Hindlimb muscle (tissue), 1 donor: ENCODE measurements around the gene PRR35. TPM values are rescaled to one million over a fixed set of nuclear protein-coding genes. Genes with fewer than 3 reads are reported as not detected.

ENCODE experiments used
- DNase-seq: peaks from one replicate; pipeline ENCODE4 v3.0.0-alpha.2; 2013
- polyA plus RNA-seq: library from polyadenylated mRNA; unstranded; fragments of 120-200 nt; gene quantifications from one replicate; pipeline ENCODE4 v1.2.1, GENCODE V29; 2013; ENCODE audit not compliant: insufficient read length

The PRR35 gene
- polyA plus RNA-seq, 1 donor: 0.14 TPM

GRCh38 chr16:528111-529011 lies 31.8 kb upstream of the PRR35 start:
- DNase-seq: no peak

DNA sequence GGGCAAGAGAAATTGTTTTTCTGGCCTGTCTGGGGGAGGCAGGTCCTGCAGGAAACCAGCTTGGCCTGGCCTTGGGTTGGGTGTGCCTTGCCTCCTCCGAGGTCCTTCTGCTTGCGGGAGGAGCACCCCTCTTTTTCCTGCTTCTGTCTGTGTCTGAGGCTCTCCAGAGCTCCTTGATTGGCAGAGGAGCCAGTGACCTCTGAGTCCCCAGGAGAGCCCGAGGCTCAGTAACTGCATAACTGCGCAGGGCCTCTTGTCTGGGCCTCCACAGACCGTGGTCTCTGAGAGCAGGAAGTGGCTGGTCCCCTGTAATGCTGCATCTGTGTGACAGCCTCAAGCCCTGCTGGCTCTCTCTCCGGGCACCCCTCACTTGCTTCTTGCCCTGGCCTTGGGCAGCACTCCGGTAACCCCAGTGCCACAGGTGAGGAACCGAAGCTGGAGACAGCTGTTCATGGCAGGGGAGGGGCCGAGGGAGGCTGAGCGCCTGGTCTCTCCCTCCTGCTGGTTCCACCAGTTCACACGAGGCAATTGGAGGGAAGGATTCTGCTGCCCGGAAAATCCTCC lies 31.1 kb upstream of the PRR35 start:
- no peak for DNase-seq

- no peak for DNase-seq
Observed at GRCh38 chr16:530111-530817, 29.9 kb upstream of the PRR35 start.

- DNase-seq: no peak
Observed at GRCh38 chr16:531494-532125, 28.6 kb upstream of the PRR35 start.

GRCh38 chr16:533391-534123 lies 26.6 kb upstream of the PRR35 start:
- DNase-seq: no peak

GRCh38 chr16:534135-534534 lies 26.1 kb upstream of the PRR35 start:
- no peak for DNase-seq

- DNase-seq: no peak
Observed at GRCh38 chr16:534856-535445, 25.2 kb upstream of the PRR35 start.

DNA sequence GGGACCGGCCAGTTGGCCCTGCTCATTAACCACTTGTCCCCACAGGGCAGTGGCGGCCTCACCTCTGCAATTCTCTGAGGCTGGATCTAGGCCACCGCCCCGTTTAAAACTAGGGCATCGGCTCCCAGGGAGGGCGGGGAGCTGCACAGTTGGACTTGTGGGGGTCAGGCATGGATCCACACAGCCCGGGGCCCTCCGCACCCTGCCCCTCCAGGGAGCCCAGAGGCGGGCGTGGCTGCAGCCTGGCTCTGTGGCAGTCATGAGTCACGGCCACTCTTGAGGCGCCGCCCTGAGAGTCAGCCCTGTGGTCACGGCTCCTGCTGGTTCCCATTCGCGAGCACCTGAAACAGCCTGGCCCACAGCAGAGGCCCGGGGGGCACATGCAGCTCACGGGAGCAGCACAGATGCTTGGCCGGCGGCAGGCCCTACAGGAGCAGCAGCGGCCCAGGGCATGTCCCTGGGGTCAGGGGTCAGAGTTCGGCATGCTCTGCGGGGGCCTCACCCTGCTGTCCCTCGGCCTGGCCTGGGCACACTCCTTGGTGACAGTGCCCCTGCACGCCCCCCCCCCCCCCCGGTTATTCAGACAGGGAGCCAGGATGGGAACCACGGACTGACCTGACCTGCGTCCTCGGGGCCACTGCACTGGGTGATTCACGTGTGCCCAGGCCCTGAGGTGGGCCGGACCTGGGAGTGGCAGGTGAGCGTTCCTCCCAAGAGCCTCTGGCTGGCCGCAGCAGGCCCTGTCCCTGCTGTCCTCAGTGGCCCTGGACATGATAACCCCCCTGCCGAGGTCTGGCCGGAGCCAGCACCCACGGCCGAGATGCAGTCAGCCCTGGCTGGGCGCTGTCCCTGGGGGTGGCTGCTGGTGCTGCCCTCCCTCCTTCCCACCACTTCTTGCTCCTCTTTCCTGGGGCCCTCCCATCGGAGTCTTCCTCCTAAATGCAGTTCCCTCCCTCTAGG lies 24.5 kb upstream of the PRR35 start:
- DNase-seq: no peak

DNA sequence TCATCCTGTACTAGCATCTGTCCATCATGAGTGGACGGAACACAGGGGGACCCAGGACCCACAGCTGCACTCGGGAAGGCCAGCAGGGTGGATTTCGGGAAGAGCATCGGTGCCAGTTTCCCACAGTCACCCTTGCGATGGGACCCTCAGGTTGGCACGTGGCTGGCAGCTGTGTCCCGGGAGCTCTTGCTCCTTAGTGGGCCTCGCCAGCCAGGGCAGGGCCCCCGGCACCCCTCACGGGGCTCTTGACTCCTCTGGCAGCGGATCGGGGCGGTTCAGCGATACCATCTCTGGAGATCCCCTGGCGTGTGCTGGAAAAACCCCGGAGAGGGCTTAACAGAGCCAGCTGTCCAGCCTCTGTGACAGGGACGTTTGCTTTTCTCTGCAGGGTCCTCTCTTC lies 23.4 kb upstream of the PRR35 start:
- DNase-seq: no peak

- DNase-seq: no peak
Observed at GRCh38 chr16:537415-538335, 22.5 kb upstream of the PRR35 start.

GRCh38 chr16:539901-540530 lies 20.2 kb upstream of the PRR35 start:
- DNase-seq: no peak

- no peak for DNase-seq
Observed at GRCh38 chr16:540645-541340, 19.4 kb upstream of the PRR35 start.

GRCh38 chr16:543301-544164 lies 16.7 kb upstream of the PRR35 start:
- no peak for DNase-seq

DNA sequence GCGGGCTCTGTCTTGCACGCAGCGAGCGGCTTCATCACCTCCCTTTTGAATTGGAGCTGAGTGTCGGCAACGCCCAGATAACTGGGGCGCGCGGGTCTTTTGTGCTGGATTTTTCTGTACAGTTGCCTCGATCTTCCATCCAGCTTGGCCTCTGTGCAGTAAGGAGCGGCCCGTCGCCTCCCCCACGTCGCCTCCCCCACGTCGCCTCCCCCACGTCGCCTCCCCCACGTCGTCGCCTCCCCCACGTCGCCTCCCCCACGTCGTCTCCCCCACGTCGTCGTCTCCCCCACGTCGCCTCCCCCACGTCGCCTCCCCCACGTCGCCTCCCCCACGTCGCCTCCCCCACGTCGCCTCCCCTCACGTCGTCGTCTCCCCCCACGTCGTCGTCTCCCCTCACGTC lies 15.7 kb upstream of the PRR35 start:
- DNase-seq: no peak

DNA sequence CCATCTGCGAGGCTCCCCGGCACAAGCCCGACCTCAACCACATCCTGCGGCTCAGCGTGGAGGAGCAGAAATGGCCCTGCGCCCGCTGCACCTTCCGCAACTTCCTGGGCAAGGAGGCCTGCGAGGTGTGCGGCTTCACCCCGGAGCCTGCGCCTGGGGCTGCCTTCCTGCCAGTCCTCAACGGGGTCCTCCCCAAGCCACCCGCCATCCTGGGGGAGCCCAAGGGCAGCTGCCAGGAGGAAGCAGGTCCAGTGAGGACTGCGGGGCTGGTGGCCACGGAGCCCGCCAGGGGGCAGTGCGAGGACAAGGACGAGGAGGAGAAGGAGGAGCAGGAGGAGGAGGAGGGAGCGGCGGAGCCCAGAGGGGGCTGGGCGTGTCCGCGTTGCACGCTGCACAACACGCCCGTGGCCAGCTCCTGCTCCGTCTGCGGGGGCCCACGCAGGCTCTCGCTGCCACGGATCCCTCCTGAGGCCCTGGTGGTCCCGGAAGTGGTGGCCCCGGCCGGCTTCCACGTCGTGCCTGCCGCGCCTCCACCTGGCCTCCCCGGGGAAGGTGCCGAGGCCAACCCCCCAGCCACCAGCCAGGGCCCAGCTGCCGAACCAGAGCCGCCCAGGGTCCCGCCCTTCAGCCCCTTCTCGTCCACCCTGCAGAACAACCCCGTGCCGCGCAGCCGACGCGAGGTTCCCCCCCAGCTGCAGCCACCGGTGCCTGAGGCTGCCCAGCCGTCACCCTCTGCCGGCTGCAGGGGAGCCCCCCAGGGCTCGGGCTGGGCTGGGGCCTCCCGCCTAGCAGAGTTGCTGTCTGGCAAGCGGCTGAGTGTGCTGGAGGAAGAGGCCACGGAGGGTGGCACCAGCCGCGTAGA lies 13.1 kb upstream of the PRR35 start:
- DNase-seq: peak; percentile 64

DNA sequence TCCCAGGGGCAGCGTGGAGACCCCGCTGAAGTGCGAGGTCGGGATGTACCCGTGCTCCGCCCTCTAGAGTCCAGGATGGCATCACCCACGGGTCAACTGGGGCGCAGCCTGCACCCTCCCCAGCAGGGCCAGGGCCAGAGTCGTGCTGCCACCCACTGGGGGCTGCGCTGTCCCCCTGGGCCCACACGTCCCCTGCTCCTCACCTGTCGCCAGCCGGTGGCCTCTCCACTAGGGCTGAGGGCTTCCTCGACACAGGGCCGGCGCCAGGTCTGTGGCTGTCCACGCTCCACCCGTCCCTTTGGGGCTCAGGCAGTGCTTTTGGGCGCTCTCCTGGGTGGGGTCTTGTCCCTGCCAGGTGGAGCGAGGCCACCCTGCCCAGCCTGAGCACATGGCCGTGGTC lies 11.6 kb upstream of the PRR35 start:
- no peak for DNase-seq
